GM12878 (cell line): ENCODE results near the gene PPP1R14D. TPM values are rescaled to one million over a fixed set of nuclear protein-coding genes. Genes with fewer than 3 reads are reported as not detected.

ENCODE experiments used
- ATAC-seq: fragments of 200-7000 bp; cut with Tn5 transposase; 3 replicates; pipeline ENCODE4 v1.9.1; 2020; ENCODE audit warnings: mild to moderate bottlenecking, moderate library complexity
- BruUV-seq: library from RNA; stranded (reverse); fragments of 400-500 nt; replicated peaks from 2 replicates; lab custom pipeline; 2021; lab: Mats Ljungman, UMichigan
- CTCF ChIA-PET: fragments of 300-600 bp; sonication (Branson Sonifier 250); formaldehyde crosslinking; extraction: SDS; loops from one replicate; lab custom pipeline; 2021; ENCODE audit warnings: inconsistent platforms; lab: Yijun Ruan, JAX
- POLR2A ChIA-PET: fragments of 350-600 bp; formaldehyde crosslinking; extraction: SDS; loops from one replicate; lab custom pipeline; 2021; ENCODE audit warnings: inconsistent platforms; lab: Charles Lee
- RAD21 ChIA-PET: fragments of 300-600 bp; sonication (Branson Sonifier 250); formaldehyde crosslinking; loops from one replicate; lab custom pipeline; 2023; ENCODE audit warnings: antibody characterized with exemption; ENCODE audit not compliant: unreplicated experiment; lab: Charles Lee
- SMC1A ChIA-PET: fragments of 300-600 bp; sonication (Branson Sonifier 250); formaldehyde crosslinking; loops from one replicate; lab custom pipeline; 2023; ENCODE audit not compliant: unreplicated experiment, uncharacterized antibody; lab: Charles Lee
- DNase-seq: peaks from one replicate; pipeline ENCODE4 v3.0.0-alpha.2; 2011; ENCODE audit warnings: low read depth, low spot score
- FAIRE-seq: peaks from 3 replicates; lab custom pipeline; 2011; peaks lifted over from hg19 to GRCh38; lab: Jason Lieb, UNC
- H2AFZ ChIP-seq: 2 replicates; pipeline ENCODE4 v1.6.0; 2011; ENCODE audit warnings: low read depth, low read length, control low read depth; ENCODE audit not compliant: control insufficient read depth
- H3K27ac ChIP-seq: 2 replicates; pipeline ENCODE4 v1.5.1; 2011; ENCODE audit warnings: control low read depth; ENCODE audit not compliant: control insufficient read depth, insufficient read depth
- H3K27me3 ChIP-seq, 2 experiments: replicated peaks in 1 of 2; 2 replicates each; pipeline versions ENCODE4 v1.6.0 to v1.6.1; 2011; ENCODE audit warnings: low read length in 1 of 2; ENCODE audit not compliant: control insufficient read depth in 2 of 2, insufficient read depth in 2 of 2
- H3K36me3 ChIP-seq, 2 experiments: 2 replicates each; pipeline ENCODE4 v1.5.1; 2011; ENCODE audit warnings: low read length in 1 of 2; ENCODE audit not compliant: control insufficient read depth in 2 of 2, insufficient read depth in 2 of 2
- H3K4me1 ChIP-seq: 2 replicates; pipeline ENCODE4 v1.6.1; 2011; ENCODE audit warnings: mild to moderate bottlenecking, low read length, moderate library complexity, mixed read lengths; ENCODE audit not compliant: control insufficient read depth, insufficient read depth
- H3K4me2 ChIP-seq: 2 replicates; pipeline ENCODE4 v1.6.0; 2011; ENCODE audit warnings: control low read depth; ENCODE audit not compliant: control insufficient read depth, insufficient read depth
- H3K4me3 ChIP-seq: fragments of 200-600 bp; sonication (generic); 2 replicates; pipeline ENCODE4 v1.5.1; 2016
- H3K79me2 ChIP-seq: 2 replicates; pipeline ENCODE4 v1.6.0; 2011; ENCODE audit warnings: low read length; ENCODE audit not compliant: control insufficient read depth, insufficient read depth
- H3K9ac ChIP-seq: 2 replicates; pipeline ENCODE4 v1.8.0; 2011; ENCODE audit warnings: low read length, control low read depth, mixed read lengths; ENCODE audit not compliant: control insufficient read depth, insufficient read depth
- H3K9me3 ChIP-seq: replicated peaks from 3 replicates; pipeline ENCODE4 v1.5.1; 2011; ENCODE audit warnings: mild to moderate bottlenecking, low read length; ENCODE audit not compliant: control insufficient read depth, insufficient read depth
- H4K20me1 ChIP-seq: 2 replicates; pipeline ENCODE4 v1.6.0; 2011; ENCODE audit not compliant: control insufficient read depth, insufficient read depth
- MYB ChIP-seq: fragments of 150-350 bp; IDR thresholded peaks from 2 replicates; pipeline ENCODE4 v1.6.1; 2014; ENCODE audit warnings: mild to moderate bottlenecking, low read depth, low read length, borderline replicate concordance
- POLR2AphosphoS5 ChIP-seq: IDR thresholded peaks from 2 replicates; pipeline ENCODE4 v1.6.1; 2011; ENCODE audit warnings: mild to moderate bottlenecking, low read length, inconsistent platforms
- RAD51 ChIP-seq: fragments of 450-650 bp; IDR thresholded peaks from 2 replicates; pipeline ENCODE4 v1.6.1; 2016; ENCODE audit warnings: moderate library complexity, mild to moderate bottlenecking, inconsistent platforms
- WGBS: methylation state at CpG from one replicate; pipeline ENCODE4 v1.1.6; 2016; ENCODE audit warnings: low lambda C conversion rate; ENCODE audit not compliant: insufficient replicate concordance, insufficient coverage; ENCODE audit errors: missing lambda C conversion rate; 5-methylcytosine and 5-hydroxymethylcytosine counted together
- in situ Hi-C: fragments of 300-500 bp; cut with MboI; formaldehyde crosslinking; loops from 9 replicates; pipeline ENCODE4 v1.14.3; 2018; ENCODE audit warnings: mixed read lengths
- intact Hi-C: fragments of 100-400 bp; cut with micrococcal nuclease; formaldehyde crosslinking; loops from one replicate; pipeline ENCODE4 v1.14.2; 2022; ENCODE audit not compliant: unreplicated experiment
- polyA plus RNA-seq, 11 experiments: library from polyadenylated mRNA; depleted of rRNA in 4 of 11; unstranded in 6 of 11; stranded (reverse) in 5 of 11; fragments of >200 nt; fragmentation: Nextera tagmentation in 4 of 11; fragmentation: Illumina TruSeq in 1 of 11; extraction: Ambion mirVana in 4 of 11; extraction: Trizol in 1 of 11; gene quantifications; 1 replicate in 1 of 11; 2 replicates in 10 of 11; pipeline versions ENCODE4 v1.2.1 to v1.2.3, GENCODE V29; 2011 to 2016; ENCODE audit warnings: inconsistent platforms in 2 of 11, missing spikeins in 2 of 11, low read depth in 1 of 11
- total RNA-seq, 4 experiments: library from RNA; depleted of rRNA in 3 of 4; stranded (reverse); fragments of >200 nt in 3 of 4; fragmentation: Illumina TruSeq in 1 of 4; extraction: Trizol in 1 of 4; gene quantifications; 2 replicates each; pipeline versions ENCODE4 v1.2.1 to v1.2.3, GENCODE V29; 2013 to 2021
- TF ChIP-seq, protein P1 (sequence below): fragments of 450-650 bp; IDR thresholded peaks from 2 replicates; pipeline ENCODE4 v1.6.1; 2017; ENCODE audit warnings: mild to moderate bottlenecking, moderate library complexity
- TF ChIP-seq, protein P2 (sequence below): fragments of 450-650 bp; IDR thresholded peaks from 2 replicates; pipeline ENCODE4 v1.6.1; 2014; ENCODE audit warnings: mild to moderate bottlenecking

PPP1R14D gene
- total and polyA plus RNA-seq, 10 of the 15 experiments (the other 5 are each of a cell fraction or from before 2014, with no cell fraction given) = 0.10 TPM; not detected in 9

DNA sequence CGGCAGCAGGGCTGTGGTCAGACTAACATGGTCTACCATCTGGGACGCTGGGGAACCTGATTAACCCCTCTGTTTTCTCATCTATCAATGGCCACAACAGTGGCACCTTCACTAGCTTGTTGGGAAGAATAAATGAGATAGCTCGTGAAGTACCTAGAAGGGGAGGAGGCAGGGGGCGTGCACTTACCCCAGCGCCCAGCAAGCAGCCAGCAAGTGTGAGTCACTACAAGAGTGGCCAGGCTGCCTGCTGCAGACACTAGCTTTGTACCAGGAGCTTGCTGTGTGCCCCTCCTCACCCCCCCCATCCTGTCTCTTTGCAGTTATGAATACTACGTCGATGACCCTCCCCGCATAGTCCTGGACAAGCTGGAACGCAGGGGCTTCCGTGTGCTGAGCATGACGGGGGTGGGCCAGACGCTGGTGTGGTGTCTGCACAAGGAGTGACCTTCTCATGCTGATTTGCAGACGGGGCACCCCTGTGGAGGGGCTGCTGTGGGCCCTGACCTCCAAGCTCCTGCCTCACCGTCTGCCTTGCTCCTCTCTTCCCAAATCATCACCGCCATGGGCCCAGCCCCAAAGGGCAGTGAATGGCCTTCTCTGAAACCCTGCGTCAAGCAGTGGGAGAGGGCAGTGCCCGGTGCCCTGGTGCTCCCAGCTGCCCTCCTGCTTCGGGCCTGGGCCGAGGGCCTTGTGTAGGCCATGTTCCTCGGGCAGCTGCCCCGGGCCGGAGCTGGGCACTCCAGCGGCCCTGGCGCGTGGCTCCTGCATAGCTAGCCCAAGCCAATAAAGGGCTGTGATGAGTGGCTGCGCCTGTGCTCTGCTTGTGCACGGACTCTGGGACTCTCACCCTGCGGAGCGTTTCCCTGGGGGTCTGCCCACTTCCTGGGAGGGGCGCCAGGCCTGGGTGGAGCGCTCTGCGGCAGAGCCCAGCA is 61.3 kb downstream of the PPP1R14D start:
- Histone ChIP-seq H4K20me1 (no peaks in the 10 kb centered on the region), H3K36me3 (no peaks in the 10 kb centered on the region; a peak in 2 of 4 replicates), H3K27me3 (no peaks in the 10 kb centered on the region), H3K4me3 (no peak overlapping the region), H2AFZ (no peak overlapping the region), H3K9me3 (no peaks in the 10 kb centered on the region), H3K9ac (no peak overlapping the region), H3K4me1 (peaks cover 39% of the 10 kb centered on the region), H3K27ac (no peak overlapping the region), H3K79me2 (no peaks in the 10 kb centered on the region), H3K4me2 (no peak overlapping the region)
- ChIA-PET RAD21 (no interaction called here), POLR2A (interaction anchor here (0.5 to 1.0 kb wide), 3 partner anchors 9 to 237 kb away, joined by 3 to 6 read pairs (median 3); no protein-coding TSS in a partner anchor), CTCF (interaction anchor here (1.4 to 3.1 kb wide), 3 partner anchors 15 to 178 kb away, joined by 3 to 17 read pairs (median 9); no protein-coding TSS in a partner anchor), SMC1A (no interaction called here)
- DNase-seq = no peak
- intact Hi-C loops (no loop called here), in situ Hi-C loops (no loop called here)
- no peak for FAIRE-seq
- no peak for ATAC-seq
- no TSS peak for BruUV-seq
- no peak for TF ChIP-seq POLR2AphosphoS5
- TF ChIP-seq, protein P1, sequence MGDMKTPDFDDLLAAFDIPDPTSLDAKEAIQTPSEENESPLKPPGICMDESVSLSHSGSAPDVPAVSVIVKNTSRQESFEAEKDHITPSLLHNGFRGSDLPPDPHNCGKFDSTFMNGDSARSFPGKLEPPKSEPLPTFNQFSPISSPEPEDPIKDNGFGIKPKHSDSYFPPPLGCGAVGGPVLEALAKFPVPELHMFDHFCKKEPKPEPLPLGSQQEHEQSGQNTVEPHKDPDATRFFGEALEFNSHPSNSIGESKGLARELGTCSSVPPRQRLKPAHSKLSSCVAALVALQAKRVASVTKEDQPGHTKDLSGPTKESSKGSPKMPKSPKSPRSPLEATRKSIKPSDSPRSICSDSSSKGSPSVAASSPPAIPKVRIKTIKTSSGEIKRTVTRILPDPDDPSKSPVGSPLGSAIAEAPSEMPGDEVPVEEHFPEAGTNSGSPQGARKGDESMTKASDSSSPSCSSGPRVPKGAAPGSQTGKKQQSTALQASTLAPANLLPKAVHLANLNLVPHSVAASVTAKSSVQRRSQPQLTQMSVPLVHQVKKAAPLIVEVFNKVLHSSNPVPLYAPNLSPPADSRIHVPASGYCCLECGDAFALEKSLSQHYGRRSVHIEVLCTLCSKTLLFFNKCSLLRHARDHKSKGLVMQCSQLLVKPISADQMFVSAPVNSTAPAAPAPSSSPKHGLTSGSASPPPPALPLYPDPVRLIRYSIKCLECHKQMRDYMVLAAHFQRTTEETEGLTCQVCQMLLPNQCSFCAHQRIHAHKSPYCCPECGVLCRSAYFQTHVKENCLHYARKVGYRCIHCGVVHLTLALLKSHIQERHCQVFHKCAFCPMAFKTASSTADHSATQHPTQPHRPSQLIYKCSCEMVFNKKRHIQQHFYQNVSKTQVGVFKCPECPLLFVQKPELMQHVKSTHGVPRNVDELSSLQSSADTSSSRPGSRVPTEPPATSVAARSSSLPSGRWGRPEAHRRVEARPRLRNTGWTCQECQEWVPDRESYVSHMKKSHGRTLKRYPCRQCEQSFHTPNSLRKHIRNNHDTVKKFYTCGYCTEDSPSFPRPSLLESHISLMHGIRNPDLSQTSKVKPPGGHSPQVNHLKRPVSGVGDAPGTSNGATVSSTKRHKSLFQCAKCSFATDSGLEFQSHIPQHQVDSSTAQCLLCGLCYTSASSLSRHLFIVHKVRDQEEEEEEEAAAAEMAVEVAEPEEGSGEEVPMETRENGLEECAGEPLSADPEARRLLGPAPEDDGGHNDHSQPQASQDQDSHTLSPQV = no peak
- TF ChIP-seq, protein P2, sequence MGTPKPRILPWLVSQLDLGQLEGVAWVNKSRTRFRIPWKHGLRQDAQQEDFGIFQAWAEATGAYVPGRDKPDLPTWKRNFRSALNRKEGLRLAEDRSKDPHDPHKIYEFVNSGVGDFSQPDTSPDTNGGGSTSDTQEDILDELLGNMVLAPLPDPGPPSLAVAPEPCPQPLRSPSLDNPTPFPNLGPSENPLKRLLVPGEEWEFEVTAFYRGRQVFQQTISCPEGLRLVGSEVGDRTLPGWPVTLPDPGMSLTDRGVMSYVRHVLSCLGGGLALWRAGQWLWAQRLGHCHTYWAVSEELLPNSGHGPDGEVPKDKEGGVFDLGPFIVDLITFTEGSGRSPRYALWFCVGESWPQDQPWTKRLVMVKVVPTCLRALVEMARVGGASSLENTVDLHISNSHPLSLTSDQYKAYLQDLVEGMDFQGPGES = no peak
- TF ChIP-seq MYB = no peak
- no peak for TF ChIP-seq RAD51
- 97% methylated on average over 31 of the region's 32 CpGs for WGBS
